Loucy (cell line): ENCODE data around the gene DROSHA.
"Not testable (repeated sequence)": the region's sequence is repeated elsewhere in the genome, so short reads cannot be mapped to it uniquely, and the experiment has no call there.

Experiments
- EZH2phosphoT487 ChIP-seq: fragments of 200-600 bp; IDR thresholded peaks from 2 replicates; pipeline ENCODE4 v1.6.1; 2018; ENCODE audit warnings: antibody characterized with exemption, mild to moderate bottlenecking, moderate library complexity, borderline replicate concordance
- TF ChIP-seq, protein P1 (sequence below): fragments of 200-600 bp; sonication (generic); conservative IDR thresholded peaks from 2 replicates; pipeline ENCODE4 v1.5.1; 2014; ENCODE audit warnings: mild to moderate bottlenecking, antibody characterized with exemption, low read length

DNA sequence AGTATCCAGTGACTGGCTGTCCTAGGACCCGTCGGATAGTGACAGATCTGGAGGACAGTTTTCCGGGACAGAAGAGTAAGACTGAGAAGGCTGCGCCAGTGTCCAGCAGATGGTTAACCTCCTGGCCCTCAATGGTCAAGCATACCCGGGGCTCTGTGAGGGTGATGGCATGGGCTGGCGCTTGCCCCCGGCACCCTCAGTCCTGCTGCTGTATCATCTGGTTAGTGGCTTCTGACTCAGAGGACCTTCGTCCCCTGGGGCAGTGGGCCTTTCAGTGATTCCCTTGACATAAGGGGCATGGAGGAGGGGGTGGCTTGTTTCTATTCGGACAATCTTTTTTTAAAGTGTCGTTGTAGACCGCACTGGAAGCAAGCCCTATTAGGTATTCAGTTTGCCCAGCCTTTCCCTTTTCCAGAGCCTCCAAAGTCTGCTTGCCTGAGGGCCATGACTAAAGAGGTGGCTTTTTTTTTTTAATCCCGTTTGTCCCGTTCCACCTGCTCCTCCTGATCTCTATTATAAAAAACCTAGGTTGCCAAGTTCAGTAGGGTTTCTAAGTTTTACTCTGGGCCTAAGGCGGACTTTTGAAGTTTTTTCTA, 136.3 kb downstream of the DROSHA start:
- TF ChIP-seq, protein P1, sequence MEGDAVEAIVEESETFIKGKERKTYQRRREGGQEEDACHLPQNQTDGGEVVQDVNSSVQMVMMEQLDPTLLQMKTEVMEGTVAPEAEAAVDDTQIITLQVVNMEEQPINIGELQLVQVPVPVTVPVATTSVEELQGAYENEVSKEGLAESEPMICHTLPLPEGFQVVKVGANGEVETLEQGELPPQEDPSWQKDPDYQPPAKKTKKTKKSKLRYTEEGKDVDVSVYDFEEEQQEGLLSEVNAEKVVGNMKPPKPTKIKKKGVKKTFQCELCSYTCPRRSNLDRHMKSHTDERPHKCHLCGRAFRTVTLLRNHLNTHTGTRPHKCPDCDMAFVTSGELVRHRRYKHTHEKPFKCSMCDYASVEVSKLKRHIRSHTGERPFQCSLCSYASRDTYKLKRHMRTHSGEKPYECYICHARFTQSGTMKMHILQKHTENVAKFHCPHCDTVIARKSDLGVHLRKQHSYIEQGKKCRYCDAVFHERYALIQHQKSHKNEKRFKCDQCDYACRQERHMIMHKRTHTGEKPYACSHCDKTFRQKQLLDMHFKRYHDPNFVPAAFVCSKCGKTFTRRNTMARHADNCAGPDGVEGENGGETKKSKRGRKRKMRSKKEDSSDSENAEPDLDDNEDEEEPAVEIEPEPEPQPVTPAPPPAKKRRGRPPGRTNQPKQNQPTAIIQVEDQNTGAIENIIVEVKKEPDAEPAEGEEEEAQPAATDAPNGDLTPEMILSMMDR, result not testable (repeated sequence)
- TF ChIP-seq EZH2phosphoT487, result not testable (repeated sequence)
